ENCODE results near the gene AXDND1.
A peak's percentile ranks its signal among the peaks of the same experiment; 100 is the strongest.

The AXDND1 gene

GRCh38 chr1:179554427-179554826 lies 188.7 kb downstream of the AXDND1 start:
- Histone ChIP-seq H3K9ac (ENCODE audit: insufficient read length) (no peak overlapping the region), H3K27ac (no peak overlapping the region), H3K9me3 (ENCODE audit: low read depth, low read length) (no peaks in the 10 kb centered on the region), H3K36me3 (ENCODE audit: insufficient read depth, low read length) (no peaks in the 10 kb centered on the region), H3K4me3 (no peak overlapping the region)
- DNase-seq (ENCODE audit: low read depth, low spot score): no peak
- TF ChIP-seq POLR2AphosphoS5 (IDR thresholded peaks at IDR 0.05; ENCODE audit: borderline replicate concordance, low read depth, low read length) (no peak), FOXP2 (optimal IDR thresholded peaks at IDR 0.05; ENCODE audit: control extremely low read depth, extremely low read length, insufficient read depth) (no peak), EZH2 (IDR thresholded peaks at IDR 0.05) (no peak)

- no peak for DNase-seq (ENCODE audit: low read depth, low spot score)
- H3K9me3 ChIP-seq (ENCODE audit: low read depth, low read length): no peaks in the 10 kb centered on the region
- no peak overlapping the region for H3K4me3 ChIP-seq
- H3K36me3 ChIP-seq (ENCODE audit: insufficient read depth, low read length): no peaks in the 10 kb centered on the region
- TF ChIP-seq FOXP2 (optimal IDR thresholded peaks at IDR 0.05; ENCODE audit: control extremely low read depth, extremely low read length, insufficient read depth): no peak
- TF ChIP-seq POLR2AphosphoS5 (IDR thresholded peaks at IDR 0.05; ENCODE audit: borderline replicate concordance, low read depth, low read length): no peak
- TF ChIP-seq EZH2 (IDR thresholded peaks at IDR 0.05): no peak
- no peak overlapping the region for H3K27ac ChIP-seq
- no peak overlapping the region for H3K9ac ChIP-seq (ENCODE audit: insufficient read length)
Measured at GRCh38 chr1:179558078-179558477, 192.3 kb downstream of the AXDND1 start.

DNA sequence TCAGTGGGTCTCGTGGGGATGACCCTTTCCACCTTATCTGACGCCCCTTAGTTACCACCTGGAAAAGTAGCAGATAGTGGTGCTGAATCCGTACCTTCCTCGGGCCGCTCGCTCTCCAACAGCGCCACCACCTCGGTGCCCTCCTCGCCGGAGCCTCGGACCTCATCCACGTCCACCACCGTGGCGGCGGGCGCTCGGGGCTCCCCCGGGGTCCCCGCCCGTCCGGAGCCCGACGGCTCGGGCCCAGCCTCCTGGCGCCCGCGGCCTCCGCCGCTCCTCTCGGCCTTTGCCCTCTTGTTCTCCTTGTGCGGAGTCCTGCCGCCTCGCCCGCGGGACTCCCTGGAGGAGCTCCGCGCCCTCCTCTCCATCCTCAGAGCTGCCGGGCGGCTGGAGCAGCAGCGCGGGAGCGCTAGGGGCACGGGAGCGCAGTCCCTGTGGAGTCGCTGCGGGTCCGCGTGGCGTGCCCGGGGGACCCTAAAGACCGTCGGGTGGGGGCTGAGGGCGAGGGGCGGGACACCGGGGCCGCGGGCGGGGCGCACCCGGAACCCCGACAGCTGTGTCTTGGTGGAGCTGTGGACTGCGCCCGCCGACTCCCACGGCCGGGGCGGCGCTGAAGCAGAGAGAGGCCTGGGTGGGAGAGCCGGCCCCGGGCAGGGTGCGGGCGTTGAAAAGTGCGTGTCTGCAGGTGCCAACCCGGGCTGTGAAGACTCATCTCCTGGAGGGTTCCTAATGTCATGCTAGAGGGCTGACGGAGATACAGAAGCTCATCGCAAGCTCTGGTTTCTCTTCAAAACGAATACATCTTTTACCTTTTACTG lies 209.9 kb downstream of the AXDND1 start, which contains the start of gene NPHS2:
Gene NPHS2 (minus strand): TSS at position 452 of the 818 bp plus-strand sequence. CDS start 84 bp downstream, at position 368.
- Histone ChIP-seq H3K9me3 (ENCODE audit: low read depth, low read length) (no peaks in the 10 kb centered on the region), H3K36me3 (ENCODE audit: insufficient read depth, low read length) (no peaks in the 10 kb centered on the region), H3K9ac (ENCODE audit: insufficient read length) (no peak within 1 kb of the TSS), H3K4me3 (no peak within 1 kb of the TSS), H3K27ac (no peak within 1 kb of the TSS)
- TF ChIP-seq EZH2 (IDR thresholded peaks at IDR 0.05): peak; percentile 75
- TF ChIP-seq FOXP2 (optimal IDR thresholded peaks at IDR 0.05; ENCODE audit: control extremely low read depth, extremely low read length, insufficient read depth): no peak
- TF ChIP-seq POLR2AphosphoS5 (IDR thresholded peaks at IDR 0.05; ENCODE audit: borderline replicate concordance, low read depth, low read length): no peak
- no peak for DNase-seq (ENCODE audit: low read depth, low spot score)

GRCh38 chr1:179576509-179576908 lies 210.7 kb downstream of the AXDND1 start:
- DNase-seq (ENCODE audit: low read depth, low spot score): no peak
- Histone ChIP-seq H3K36me3 (ENCODE audit: insufficient read depth, low read length) (no peaks in the 10 kb centered on the region), H3K9ac (ENCODE audit: insufficient read length) (no peak overlapping the region), H3K4me3 (no peak overlapping the region), H3K9me3 (ENCODE audit: low read depth, low read length) (no peaks in the 10 kb centered on the region), H3K27ac (no peak overlapping the region)
- TF ChIP-seq POLR2AphosphoS5 (IDR thresholded peaks at IDR 0.05; ENCODE audit: borderline replicate concordance, low read depth, low read length) (no peak), EZH2 (IDR thresholded peaks at IDR 0.05) (no peak), FOXP2 (optimal IDR thresholded peaks at IDR 0.05; ENCODE audit: control extremely low read depth, extremely low read length, insufficient read depth) (no peak)

GRCh38 chr1:179583771-179584320 lies 218.1 kb downstream of the AXDND1 start:
- DNase-seq (ENCODE audit: low read depth, low spot score): no peak
- H3K9ac ChIP-seq (ENCODE audit: insufficient read length): no peak overlapping the region
- H3K36me3 ChIP-seq (ENCODE audit: insufficient read depth, low read length): no peaks in the 10 kb centered on the region
- H3K27ac ChIP-seq: no peak overlapping the region
- TF ChIP-seq EZH2 (IDR thresholded peaks at IDR 0.05) (no peak), POLR2AphosphoS5 (IDR thresholded peaks at IDR 0.05; ENCODE audit: borderline replicate concordance, low read depth, low read length) (no peak), FOXP2 (optimal IDR thresholded peaks at IDR 0.05; ENCODE audit: control extremely low read depth, extremely low read length, insufficient read depth) (no peak)
- H3K4me3 ChIP-seq: no peak overlapping the region
- H3K9me3 ChIP-seq (ENCODE audit: low read depth, low read length): no peaks in the 10 kb centered on the region

- no peak overlapping the region for H3K27ac ChIP-seq
- no peak overlapping the region for H3K9ac ChIP-seq (ENCODE audit: insufficient read length)
- no peaks in the 10 kb centered on the region for H3K36me3 ChIP-seq (ENCODE audit: insufficient read depth, low read length)
- no peak for DNase-seq (ENCODE audit: low read depth, low spot score)
- H3K4me3 ChIP-seq: peak overlapping the region; percentile 58
- TF ChIP-seq POLR2AphosphoS5 (IDR thresholded peaks at IDR 0.05; ENCODE audit: borderline replicate concordance, low read depth, low read length) (no peak), FOXP2 (optimal IDR thresholded peaks at IDR 0.05; ENCODE audit: control extremely low read depth, extremely low read length, insufficient read depth) (no peak), EZH2 (IDR thresholded peaks at IDR 0.05) (no peak)
- no peaks in the 10 kb centered on the region for H3K9me3 ChIP-seq (ENCODE audit: low read depth, low read length)
Measured at GRCh38 chr1:179586107-179586823, 220.5 kb downstream of the AXDND1 start.

DNA sequence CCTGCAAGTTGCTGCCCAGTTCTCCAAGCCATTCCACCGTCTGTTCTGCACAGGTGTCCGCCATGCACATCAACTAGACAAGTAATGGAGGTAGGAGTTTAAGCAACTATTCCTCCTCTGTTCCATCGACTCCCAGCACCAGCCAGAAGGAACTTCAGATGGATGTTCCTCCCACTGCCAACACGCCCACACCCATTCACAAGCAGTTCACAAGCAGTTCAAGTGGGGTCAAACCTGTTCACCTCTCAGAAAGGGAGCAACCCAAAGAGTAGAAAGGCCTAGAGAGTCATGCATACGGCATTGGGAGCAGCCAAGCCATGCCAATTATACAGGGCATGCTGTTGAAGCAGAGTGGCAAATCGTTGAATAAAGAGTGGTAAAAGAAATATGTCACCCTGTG lies 221.6 kb downstream of the AXDND1 start:
- TF ChIP-seq FOXP2 (optimal IDR thresholded peaks at IDR 0.05; ENCODE audit: control extremely low read depth, extremely low read length, insufficient read depth) (no peak), EZH2 (IDR thresholded peaks at IDR 0.05) (no peak), POLR2AphosphoS5 (IDR thresholded peaks at IDR 0.05; ENCODE audit: borderline replicate concordance, low read depth, low read length) (no peak)
- H3K27ac ChIP-seq: no peak overlapping the region
- H3K4me3 ChIP-seq: no peak overlapping the region
- H3K36me3 ChIP-seq (ENCODE audit: insufficient read depth, low read length): no peaks in the 10 kb centered on the region
- no peak overlapping the region for H3K9ac ChIP-seq (ENCODE audit: insufficient read length)
- H3K9me3 ChIP-seq (ENCODE audit: low read depth, low read length): no peaks in the 10 kb centered on the region
- DNase-seq (ENCODE audit: low read depth, low spot score): no peak

DNA sequence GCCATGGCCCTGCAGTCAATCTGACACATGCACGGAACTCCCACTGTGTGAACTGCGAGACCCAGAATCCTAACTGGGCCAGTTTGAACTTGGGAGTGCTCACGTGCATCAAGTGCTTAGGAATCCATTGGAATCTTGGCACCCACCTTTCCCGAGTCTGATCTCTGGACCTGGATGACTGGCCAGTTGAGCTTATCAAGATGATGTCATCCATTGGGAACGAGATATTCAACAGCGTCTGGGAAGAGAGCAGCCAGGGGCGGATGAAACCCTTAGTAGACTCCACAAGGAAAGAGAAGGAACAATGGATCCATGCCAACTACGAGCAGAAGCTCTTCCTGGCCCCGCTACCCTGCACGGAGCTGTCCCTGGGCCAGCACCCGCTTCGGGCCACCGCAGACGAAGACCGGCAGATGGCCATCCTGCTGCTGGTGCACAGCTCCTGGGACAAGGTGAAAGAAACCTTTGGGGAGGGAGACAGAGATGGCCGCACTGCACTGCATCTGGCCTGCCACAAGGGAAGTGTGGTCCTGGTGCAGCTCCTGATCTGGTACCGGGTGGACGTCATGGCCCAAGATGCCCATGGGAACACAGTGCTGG lies 222.8 kb downstream of the AXDND1 start:
- DNase-seq (ENCODE audit: low read depth, low spot score): no peak
- Histone ChIP-seq H3K36me3 (ENCODE audit: insufficient read depth, low read length) (no peaks in the 10 kb centered on the region), H3K4me3 (no peak overlapping the region), H3K9ac (ENCODE audit: insufficient read length) (no peak overlapping the region), H3K9me3 (ENCODE audit: low read depth, low read length) (no peaks in the 10 kb centered on the region), H3K27ac (no peak overlapping the region)
- TF ChIP-seq EZH2 (IDR thresholded peaks at IDR 0.05) (no peak), POLR2AphosphoS5 (IDR thresholded peaks at IDR 0.05; ENCODE audit: borderline replicate concordance, low read depth, low read length) (no peak), FOXP2 (optimal IDR thresholded peaks at IDR 0.05; ENCODE audit: control extremely low read depth, extremely low read length, insufficient read depth) (no peak)

All from SK-N-MC (cell line).